T-cell (primary cell): Measurements from ENCODE around the gene ARHGEF4. TPM values are rescaled to one million over a fixed set of nuclear protein-coding genes. Genes with fewer than 3 reads are reported as not detected.

Experiments
- ATAC-seq, 4 experiments: fragments of 200-7000 bp in 3 of 4; fragments of 150-1000 bp in 1 of 4; cut with Tn5 transposase; replicated peaks in 1 of 4; 1 replicate in 3 of 4; 2 replicates in 1 of 4; pipeline ENCODE4 v1.10.0; 2021; ENCODE audit warnings: moderate library complexity in 3 of 4, mild to moderate bottlenecking in 2 of 4, moderate number of reproducible peaks in 1 of 4
- CTCF ChIA-PET, 2 donors: fragments of 300-600 bp; sonication (Branson Sonifier 250); formaldehyde crosslinking; loops; one replicate each; lab custom pipeline; 2022; ENCODE audit warnings: antibody characterized with exemption in 2 of 2; lab: Charles Lee
- POLR2A ChIA-PET, 2 donors: fragments of 300-600 bp; sonication (Branson Sonifier 250); formaldehyde crosslinking; loops; one replicate each; lab custom pipeline; 2022; ENCODE audit warnings: antibody characterized with exemption in 2 of 2; lab: Charles Lee
- DNase-seq, 35 experiments: peaks; one replicate each; pipeline versions ENCODE4 v3.0.0 to v3.0.0-alpha.2; 2013 to 2023
- H3K27ac ChIP-seq: one replicate; pipeline ENCODE4 v1.5.1; 2013; ENCODE audit warnings: low read length
- H3K27me3 ChIP-seq, 2 experiments: replicated peaks in 1 of 2; 1 replicate in 1 of 2; 2 replicates in 1 of 2; pipeline versions ENCODE4 v1.6.1 to v1.7.0; 2013; ENCODE audit warnings: low read length in 1 of 2, mixed read lengths in 1 of 2; ENCODE audit not compliant: control insufficient read depth in 2 of 2, insufficient read depth in 2 of 2; ENCODE audit errors: extremely low read depth in 1 of 2
- H3K36me3 ChIP-seq, 2 donors: 1 replicate in 1 of 2; 2 replicates in 1 of 2; pipeline versions ENCODE4 v1.6.1 to v1.7.0; 2013; ENCODE audit warnings: low read length in 1 of 2; ENCODE audit not compliant: control insufficient read depth in 2 of 2, insufficient read depth in 1 of 2; ENCODE audit errors: extremely low read depth in 1 of 2
- H3K4me1 ChIP-seq, 2 experiments: 1 replicate in 1 of 2; 2 replicates in 1 of 2; pipeline versions ENCODE4 v1.6.1 to v1.7.0; 2013; ENCODE audit warnings: low read length in 2 of 2, mixed read lengths in 1 of 2; ENCODE audit not compliant: insufficient read depth in 2 of 2, control insufficient read depth in 1 of 2; ENCODE audit errors: extremely low read depth in 1 of 2
- H3K4me3 ChIP-seq, 2 donors: 1 replicate in 1 of 2; 2 replicates in 1 of 2; pipeline versions ENCODE4 v1.5.1 to v1.7.0; 2013; ENCODE audit warnings: mild to moderate bottlenecking in 2 of 2, low read length in 1 of 2, moderate library complexity in 1 of 2; ENCODE audit not compliant: control insufficient read depth in 1 of 2; ENCODE audit errors: extremely low read depth in 1 of 2
- H3K9me3 ChIP-seq: 2 replicates; pipeline ENCODE4 v1.7.0; 2013
- H3K27ac Mint-ChIP-seq, 2 donors: one replicate each; pipeline ENCODE4 v1.8.0; 2020 to 2021; ENCODE audit warnings: mild to moderate bottlenecking in 2 of 2, mixed read lengths in 2 of 2
- H3K27me3 Mint-ChIP-seq, 2 donors: one replicate each; pipeline ENCODE4 v1.8.0; 2021 to 2022; ENCODE audit warnings: mixed read lengths in 2 of 2
- H3K36me3 Mint-ChIP-seq: one replicate; pipeline ENCODE4 v1.8.0; 2021; ENCODE audit warnings: mixed read lengths
- H3K4me1 Mint-ChIP-seq, 3 donors: one replicate each; pipeline ENCODE4 v1.8.0; 2020 to 2022; ENCODE audit warnings: mixed read lengths in 3 of 3, mild to moderate bottlenecking in 1 of 3
- H3K4me3 Mint-ChIP-seq, 3 donors: one replicate each; pipeline ENCODE4 v1.8.0; 2020 to 2022; ENCODE audit warnings: mild to moderate bottlenecking in 3 of 3, mixed read lengths in 3 of 3, moderate library complexity in 3 of 3
- H3K9me3 Mint-ChIP-seq, 3 donors: one replicate each; pipeline ENCODE4 v1.8.0; 2020 to 2022; ENCODE audit warnings: mixed read lengths in 3 of 3
- WGBS: methylation state at CpG from one replicate; pipeline ENCODE4 v1.1.5; 2013; ENCODE audit warnings: missing lambda C conversion rate; ENCODE audit not compliant: insufficient coverage; 5-methylcytosine and 5-hydroxymethylcytosine counted together
- total RNA-seq, 35 experiments: library from RNA in 6 of 35; stranded (reverse) in 6 of 35; fragments of 120-200 nt in 1 of 35; gene quantifications; one replicate each; pipeline versions ENCODE4 v1.2.1 to v1.2.4 and lab custom pipeline; 2013 to 2026

ARHGEF4 gene
- 1 to 10 TPM; 2.9 to 5.3 (median 4.4) TPM for total RNA-seq
- 1.4 TPM for total RNA-seq (2013)
- total RNA-seq (lab: John Stamatoyannopoulos, UW), result 0.38 to 6.9 (median 2.4) reads per million in 29 experiments

- Mint-ChIP-seq H3K9me3 (no peaks in the 10 kb centered on the region), H3K4me1 (peaks cover 0 to 3% (median 0%) of the 10 kb centered on the region in 3 donors), H3K27ac (no peak within 1 kb of the TSS), H3K36me3 (no peaks in the 10 kb centered on the region), H3K27me3 (peaks cover 28 to 52% of the 10 kb centered on the region in 2 donors), H3K4me3 (peak within 1 kb of the TSS; percentile 34 to 61 (median 39))
- DNase-seq, result peak in 3 of 35 experiments; percentile 6 to 23 (median 11)
- no peak within 1 kb of the TSS for H3K27ac ChIP-seq
- peaks cover 0 to 9% of the 10 kb centered on the region in 2 experiments for H3K4me1 ChIP-seq
- ChIA-PET CTCF (no interaction called here), POLR2A (no interaction called here)
- H3K9me3 ChIP-seq, result no peaks in the 10 kb centered on the region
- peak; percentile 32 to 63 (median 60) for ATAC-seq
- H3K4me3 ChIP-seq, result no peak within 1 kb of the TSS
- WGBS, result 7% methylated on average over 70 of the region's 70 CpGs
- no peaks in the 10 kb centered on the region for H3K36me3 ChIP-seq
- peaks cover 2 to 58% of the 10 kb centered on the region in 2 experiments for H3K27me3 ChIP-seq
Measured at GRCh38 chr2:130836501-130837174, at the start of gene ARHGEF4. Gene ARHGEF4 (plus strand): TSS chr2:130836914. CDS start chr2:130836954, 40 bp downstream.

- CTCF ChIA-PET, result no interaction called here
- no peak overlapping the region for H3K27ac ChIP-seq
- Mint-ChIP-seq H3K4me3 (no peak overlapping the region), H3K4me1 (no peaks in the 10 kb centered on the region), H3K27ac (no peak overlapping the region), H3K9me3 (no peaks in the 10 kb centered on the region), H3K36me3 (no peaks in the 10 kb centered on the region), H3K27me3 (peaks cover 0 to 5% of the 10 kb centered on the region in 2 donors)
- no peaks in the 10 kb centered on the region for H3K36me3 ChIP-seq
- no peaks in the 10 kb centered on the region for H3K9me3 ChIP-seq
- WGBS, result 76% methylated on average over 15 of the region's 17 CpGs
- H3K4me1 ChIP-seq, result no peaks in the 10 kb centered on the region
- DNase-seq (no peak), ATAC-seq (no peak)
- POLR2A ChIA-PET, result no interaction called here
- peaks cover 0 to 5% of the 10 kb centered on the region in 2 experiments for H3K27me3 ChIP-seq
- no peak overlapping the region for H3K4me3 ChIP-seq
Measured at GRCh38 chr2:130787841-130788240, 48.9 kb upstream of the ARHGEF4 start.

GRCh38 chr2:130790312-130790711 lies 46.4 kb upstream of the ARHGEF4 start:
- DNase-seq, result no peak
- ChIA-PET POLR2A (no interaction called here), CTCF (interaction anchor here in 1 of 2 donors (0.5 kb wide), 1 partner anchor 852 kb away, joined by 3 read pairs; no protein-coding TSS in a partner anchor)
- no CpG with 5 or more reads among the region's 2 CpGs for WGBS
- no peak for ATAC-seq
- no peaks in the 10 kb centered on the region for H3K36me3 ChIP-seq
- no peaks in the 10 kb centered on the region for H3K4me1 ChIP-seq
- Mint-ChIP-seq H3K4me3 (no peak overlapping the region), H3K9me3 (no peaks in the 10 kb centered on the region), H3K4me1 (no peaks in the 10 kb centered on the region), H3K27ac (no peak overlapping the region), H3K27me3 (peaks cover 5% of the 10 kb centered on the region in 2 donors), H3K36me3 (no peaks in the 10 kb centered on the region)
- no peak overlapping the region for H3K27ac ChIP-seq
- no peaks in the 10 kb centered on the region for H3K9me3 ChIP-seq
- no peak overlapping the region for H3K4me3 ChIP-seq
- H3K27me3 ChIP-seq, result peaks cover 0 to 6% of the 10 kb centered on the region in 2 experiments

GRCh38 chr2:130790804-130791616 lies 45.7 kb upstream of the ARHGEF4 start:
- Histone ChIP-seq H3K9me3 (no peaks in the 10 kb centered on the region), H3K27ac (no peak overlapping the region), H3K4me1 (peaks cover 0 to 3% of the 10 kb centered on the region in 2 experiments), H3K4me3 (no peak overlapping the region), H3K36me3 (no peaks in the 10 kb centered on the region), H3K27me3 (peaks cover 0 to 10% of the 10 kb centered on the region in 2 experiments)
- no peak for ATAC-seq
- H3K4me1 Mint-ChIP-seq, result peaks cover 0 to 2% (median 0%) of the 10 kb centered on the region in 3 donors
- no peak for DNase-seq
- CTCF ChIA-PET, result interaction anchor here in 1 of 2 donors (0.5 to 0.7 kb wide), 2 partner anchors 77 to 851 kb away, joined by 3 to 4 read pairs; no protein-coding TSS in a partner anchor
- WGBS, result 77% methylated on average over 3 of the region's 9 CpGs
- no peak overlapping the region for H3K27ac Mint-ChIP-seq
- POLR2A ChIA-PET, result no interaction called here
- no peaks in the 10 kb centered on the region for H3K36me3 Mint-ChIP-seq
- peaks cover 5% of the 10 kb centered on the region in 2 donors for H3K27me3 Mint-ChIP-seq
- H3K9me3 Mint-ChIP-seq, result no peaks in the 10 kb centered on the region
- H3K4me3 Mint-ChIP-seq, result no peak overlapping the region

GRCh38 chr2:130791617-130791939 lies 45.1 kb upstream of the ARHGEF4 start:
- DNase-seq (no peak), ATAC-seq (no peak)
- Histone ChIP-seq H3K4me3 (no peak overlapping the region), H3K27me3 (peaks cover 0 to 10% of the 10 kb centered on the region in 2 experiments), H3K27ac (no peak overlapping the region), H3K4me1 (peaks cover 0 to 7% of the 10 kb centered on the region in 2 experiments), H3K36me3 (no peaks in the 10 kb centered on the region), H3K9me3 (no peaks in the 10 kb centered on the region)
- POLR2A ChIA-PET, result no interaction called here
- 42% methylated on average over 3 of the region's 4 CpGs for WGBS
- Mint-ChIP-seq H3K4me1 (peaks cover 0 to 4% (median 0%) of the 10 kb centered on the region in 3 donors), H3K9me3 (no peaks in the 10 kb centered on the region), H3K27me3 (peaks cover 4 to 5% of the 10 kb centered on the region in 2 donors), H3K4me3 (no peak overlapping the region), H3K27ac (no peak overlapping the region), H3K36me3 (no peaks in the 10 kb centered on the region)
- CTCF ChIA-PET, result no interaction called here

GRCh38 chr2:130795431-130795830 lies 41.3 kb upstream of the ARHGEF4 start:
- H3K27ac ChIP-seq, result no peak overlapping the region
- H3K4me3 Mint-ChIP-seq, result no peak overlapping the region
- peaks cover 0 to 20% of the 10 kb centered on the region in 2 experiments for H3K27me3 ChIP-seq
- no peak for ATAC-seq
- ChIA-PET POLR2A (no interaction called here), CTCF (interaction anchor here (0.5 to 0.7 kb wide), 3 partner anchors 15 to 128 kb away, joined by 3 read pairs; no protein-coding TSS in a partner anchor)
- H3K4me3 ChIP-seq, result no peak overlapping the region
- WGBS, result 52% methylated on average over 2 of the region's 2 CpGs
- H3K9me3 Mint-ChIP-seq, result no peaks in the 10 kb centered on the region
- H3K4me1 ChIP-seq, result peaks cover 0 to 20% of the 10 kb centered on the region in 2 experiments
- no peak for DNase-seq
- H3K36me3 ChIP-seq, result no peaks in the 10 kb centered on the region
- H3K9me3 ChIP-seq, result no peaks in the 10 kb centered on the region
- H3K27ac Mint-ChIP-seq, result no peak overlapping the region
- H3K27me3 Mint-ChIP-seq, result peaks cover 0 to 5% of the 10 kb centered on the region in 2 donors
- peaks cover 0 to 10% (median 6%) of the 10 kb centered on the region in 3 donors for H3K4me1 Mint-ChIP-seq
- H3K36me3 Mint-ChIP-seq, result no peaks in the 10 kb centered on the region
